Activated CD8-positive, alpha-beta memory T cell treated with anti-CD3 and anti-CD28 coated beads for 1 hour (primary cell): Measurements from ENCODE around the gene NCS1.

Experiments used
- DNase-seq, 2 donors: peaks; one replicate each; pipeline ENCODE4 v3.0.0-alpha.2; 2020; ENCODE audit warnings: low read depth in 1 of 2; ENCODE audit errors: extremely low read depth in 1 of 2

NCS1 gene

GRCh38 chr9:130147198-130147597 lies 25.0 kb upstream of the NCS1 start:
- DNase-seq: no peak

GRCh38 chr9:130147910-130148309 lies 24.3 kb upstream of the NCS1 start:
- no peak for DNase-seq

- DNase-seq: no peak
Measured at GRCh38 chr9:130149031-130149430, 23.2 kb upstream of the NCS1 start.

GRCh38 chr9:130149654-130150286 lies 22.4 kb upstream of the NCS1 start:
- DNase-seq: no peak

GRCh38 chr9:130150779-130151382 lies 21.3 kb upstream of the NCS1 start:
- no peak for DNase-seq

- no peak for DNase-seq
Measured at GRCh38 chr9:130154816-130155215, 17.4 kb upstream of the NCS1 start.

GRCh38 chr9:130155647-130156046 lies 16.6 kb upstream of the NCS1 start:
- no peak for DNase-seq

- no peak for DNase-seq
Measured at GRCh38 chr9:130156672-130157071, 15.5 kb upstream of the NCS1 start.

- no peak for DNase-seq
Measured at GRCh38 chr9:130157079-130157478, 15.1 kb upstream of the NCS1 start.

- no peak for DNase-seq
Measured at GRCh38 chr9:130158001-130158400, 14.2 kb upstream of the NCS1 start.

- DNase-seq: no peak
Measured at GRCh38 chr9:130159057-130159456, 13.1 kb upstream of the NCS1 start.

- no peak for DNase-seq
Measured at GRCh38 chr9:130159915-130160670, 12.1 kb upstream of the NCS1 start.

GRCh38 chr9:130160862-130161470 lies 11.2 kb upstream of the NCS1 start:
- DNase-seq: no peak

GRCh38 chr9:130165579-130165978 lies 6.6 kb upstream of the NCS1 start:
- no peak for DNase-seq

- no peak for DNase-seq
Measured at GRCh38 chr9:130166399-130166798, 5.8 kb upstream of the NCS1 start.

GRCh38 chr9:130167927-130168326 lies 4.3 kb upstream of the NCS1 start:
- no peak for DNase-seq

- no peak for DNase-seq
Measured at GRCh38 chr9:130171226-130172148, 717 bp upstream of the NCS1 start.

GRCh38 chr9:130172858-130173665 lies 858 bp downstream of the NCS1 start:
- DNase-seq: peak in 1 of 2 donors; percentile 22

GRCh38 chr9:130173666-130173983 lies 1.4 kb downstream of the NCS1 start:
- DNase-seq: no peak

- DNase-seq: no peak
Measured at GRCh38 chr9:130174025-130174424, 1.8 kb downstream of the NCS1 start.
